Karpas-422 (cell line): ENCODE results near the gene BMPR1A. TPM values are rescaled to one million over a fixed set of nuclear protein-coding genes. Genes with fewer than 3 reads are reported as not detected.

Experiments used
- DNase-seq: peaks from one replicate; pipeline ENCODE4 v3.0.0-alpha.2; 2015
- H2AFZ ChIP-seq: fragments of 200-600 bp; sonication (generic); 2 replicates; pipeline ENCODE4 v1.6.1; 2014; ENCODE audit warnings: antibody characterized with exemption, low read length, mixed read lengths
- H3K27ac ChIP-seq: fragments of 200-600 bp; sonication (generic); 2 replicates; pipeline ENCODE4 v1.5.1; 2014; ENCODE audit warnings: mild to moderate bottlenecking, low read length, moderate library complexity
- H3K27me3 ChIP-seq: fragments of 200-600 bp; sonication (generic); 2 replicates; pipeline ENCODE4 v1.6.1; 2014; ENCODE audit warnings: low read length, mixed read lengths
- H3K36me3 ChIP-seq: fragments of 200-600 bp; sonication (generic); 2 replicates; pipeline ENCODE4 v1.6.1; 2014; ENCODE audit warnings: low read length, mixed read lengths; ENCODE audit not compliant: insufficient read depth
- H3K4me1 ChIP-seq: fragments of 200-600 bp; sonication (generic); 2 replicates; pipeline ENCODE4 v1.6.1; 2014; ENCODE audit warnings: mild to moderate bottlenecking, low read length, mixed read lengths
- H3K4me2 ChIP-seq: fragments of 200-600 bp; sonication (generic); 2 replicates; pipeline ENCODE4 v1.6.1; 2014; ENCODE audit warnings: low read length, low read depth, mild to moderate bottlenecking; ENCODE audit not compliant: poor library complexity, severe bottlenecking
- H3K4me3 ChIP-seq: fragments of 200-600 bp; sonication (generic); 2 replicates; pipeline ENCODE4 v1.5.1; 2014; ENCODE audit warnings: mild to moderate bottlenecking, antibody characterized with exemption, low read length, mixed read lengths
- H3K79me2 ChIP-seq: fragments of 200-600 bp; sonication (generic); 2 replicates; pipeline ENCODE4 v1.6.1; 2014; ENCODE audit warnings: mild to moderate bottlenecking, low read length, mixed read lengths
- H3K9ac ChIP-seq: fragments of 200-600 bp; sonication (generic); 2 replicates; pipeline ENCODE4 v1.6.0; 2014; ENCODE audit warnings: low read length
- H3K9me2 ChIP-seq: fragments of 200-600 bp; sonication (generic), shearing (Covaris generic); replicated peaks from 2 replicates; pipeline ENCODE4 v1.6.0; 2014; ENCODE audit warnings: mild to moderate bottlenecking, low read length, moderate library complexity; ENCODE audit not compliant: insufficient read depth
- H3K9me3 ChIP-seq: fragments of 300-700, 200-600 bp; sonication (generic); 2 replicates; pipeline ENCODE4 v1.6.1; 2014; ENCODE audit warnings: low read length, mixed read lengths
- H4K20me1 ChIP-seq: fragments of 200-600 bp; sonication (generic); 2 replicates; pipeline ENCODE4 v1.6.1; 2014; ENCODE audit warnings: mild to moderate bottlenecking, antibody characterized with exemption, low read length, low read depth; ENCODE audit not compliant: insufficient read depth
- total RNA-seq: library from RNA; depleted of rRNA; stranded (reverse); fragments of >200 nt; shearing (Covaris generic); gene quantifications from 2 replicates; pipeline ENCODE4 v1.2.3, GENCODE V29; 2014; ENCODE audit warnings: low replicate concordance

The BMPR1A gene
- total RNA-seq, 1 experiment from 2014 or later: 2.2 TPM

GRCh38 chr10:86904600-86904999, 148.2 kb downstream of the BMPR1A start:
- no peaks in the 10 kb centered on the region for H3K4me1 ChIP-seq
- H2AFZ ChIP-seq: no peak overlapping the region
- H4K20me1 ChIP-seq: no peaks in the 10 kb centered on the region
- H3K4me3 ChIP-seq: no peak overlapping the region
- H3K27me3 ChIP-seq: no peaks in the 10 kb centered on the region
- H3K79me2 ChIP-seq: no peaks in the 10 kb centered on the region
- H3K36me3 ChIP-seq: no peaks in the 10 kb centered on the region
- no peak overlapping the region for H3K9ac ChIP-seq
- no peaks in the 10 kb centered on the region for H3K9me2 ChIP-seq
- no peaks in the 10 kb centered on the region for H3K9me3 ChIP-seq
- H3K4me2 ChIP-seq: no peak overlapping the region
- DNase-seq: no peak
- no peak overlapping the region for H3K27ac ChIP-seq

DNA sequence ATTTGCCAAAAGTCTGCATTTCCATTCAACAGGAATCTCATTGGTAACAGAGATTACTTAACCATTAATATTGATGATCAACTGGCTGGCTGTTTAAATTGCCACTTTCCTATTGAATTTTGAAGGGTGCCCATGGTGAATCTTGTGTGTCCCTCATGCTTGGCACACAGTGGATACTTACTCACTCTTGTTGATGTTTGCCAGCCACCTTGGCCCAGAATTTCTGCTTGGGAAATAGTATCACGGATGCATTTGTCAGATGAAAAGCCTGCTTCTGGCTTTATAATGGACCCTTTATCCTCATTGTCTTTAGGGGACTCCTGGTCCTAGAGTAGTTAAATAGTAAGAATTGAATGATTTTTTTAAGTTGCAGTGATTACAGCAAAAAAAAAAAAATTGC, 149.0 kb downstream of the BMPR1A start:
- H3K9me2 ChIP-seq: no peaks in the 10 kb centered on the region
- H3K9me3 ChIP-seq: no peaks in the 10 kb centered on the region
- H3K27ac ChIP-seq: no peak overlapping the region
- no peaks in the 10 kb centered on the region for H3K27me3 ChIP-seq
- no peaks in the 10 kb centered on the region for H4K20me1 ChIP-seq
- H3K4me3 ChIP-seq: no peak overlapping the region
- no peak overlapping the region for H3K4me2 ChIP-seq
- H3K36me3 ChIP-seq: no peaks in the 10 kb centered on the region
- no peaks in the 10 kb centered on the region for H3K79me2 ChIP-seq
- H3K9ac ChIP-seq: no peak overlapping the region
- H2AFZ ChIP-seq: no peak overlapping the region
- DNase-seq: no peak
- H3K4me1 ChIP-seq: no peaks in the 10 kb centered on the region

DNA sequence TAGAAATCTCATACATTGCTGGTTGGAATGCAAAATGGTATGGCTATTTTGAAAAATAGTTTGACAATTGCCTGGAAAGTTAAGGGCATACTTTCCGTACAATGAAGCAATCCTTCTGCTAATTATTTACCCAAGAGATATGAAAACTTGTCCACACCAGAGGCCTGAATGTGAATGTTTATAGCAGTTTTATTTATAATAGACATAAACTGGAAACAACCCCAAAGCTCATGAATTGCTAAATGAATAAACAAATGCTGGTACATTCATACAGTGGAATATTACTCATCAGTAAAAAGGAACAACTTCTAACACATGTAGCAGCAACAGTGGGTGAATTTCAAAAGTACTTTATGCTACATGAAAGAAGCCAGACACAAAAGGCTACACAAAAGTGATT, 158.3 kb downstream of the BMPR1A start:
- Histone ChIP-seq H3K9me3 (no peaks in the 10 kb centered on the region), H3K9me2 (no peaks in the 10 kb centered on the region), H3K36me3 (no peaks in the 10 kb centered on the region), H2AFZ (no peak overlapping the region), H3K4me2 (no peak overlapping the region), H3K4me1 (no peaks in the 10 kb centered on the region), H3K9ac (no peak overlapping the region), H3K79me2 (no peaks in the 10 kb centered on the region), H3K4me3 (no peak overlapping the region), H3K27me3 (no peaks in the 10 kb centered on the region), H4K20me1 (no peaks in the 10 kb centered on the region), H3K27ac (no peak overlapping the region)
- DNase-seq: no peak

GRCh38 chr10:86918022-86918471, 161.6 kb downstream of the BMPR1A start:
- DNase-seq: no peak

DNA sequence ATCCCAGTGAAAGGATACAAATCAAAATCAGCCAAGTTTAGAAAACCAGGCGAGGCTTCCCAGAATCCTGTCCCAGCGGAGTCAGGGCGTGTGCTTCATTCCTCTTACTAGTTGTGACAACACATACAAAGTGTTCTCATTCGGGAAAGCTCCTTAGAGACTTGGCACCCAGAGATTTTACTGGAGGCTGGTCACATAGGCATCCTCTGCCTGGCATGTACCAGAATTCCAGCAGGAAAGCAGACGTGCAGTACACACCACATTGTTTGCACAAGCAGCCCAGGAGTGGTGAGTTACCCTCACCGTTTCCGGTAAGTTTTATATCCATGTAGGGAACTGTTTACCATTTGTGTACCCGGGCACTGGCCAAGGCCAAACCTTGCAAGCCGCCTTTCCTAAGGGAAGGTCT, 166.1 kb downstream of the BMPR1A start:
- Histone ChIP-seq H4K20me1 (no peaks in the 10 kb centered on the region), H3K9me3 (no peaks in the 10 kb centered on the region), H3K4me3 (no peak overlapping the region), H3K9me2 (no peaks in the 10 kb centered on the region), H3K79me2 (no peaks in the 10 kb centered on the region), H3K27me3 (no peaks in the 10 kb centered on the region), H3K27ac (no peak overlapping the region), H2AFZ (no peak overlapping the region), H3K4me2 (no peak overlapping the region), H3K9ac (no peak overlapping the region), H3K36me3 (no peaks in the 10 kb centered on the region), H3K4me1 (no peaks in the 10 kb centered on the region)
- DNase-seq: no peak

More at GRCh38 chr10:86918022-86918471, 161.6 kb downstream of the BMPR1A start:
- no peaks in the 10 kb centered on the region for H3K27me3 ChIP-seq
- no peaks in the 10 kb centered on the region for H3K36me3 ChIP-seq
- H4K20me1 ChIP-seq: no peaks in the 10 kb centered on the region
- H3K9me3 ChIP-seq: no peaks in the 10 kb centered on the region
- no peak overlapping the region for H3K4me3 ChIP-seq
- no peaks in the 10 kb centered on the region for H3K4me1 ChIP-seq
- H2AFZ ChIP-seq: no peak overlapping the region
- no peak overlapping the region for H3K27ac ChIP-seq
- no peak overlapping the region for H3K9ac ChIP-seq
- no peaks in the 10 kb centered on the region for H3K9me2 ChIP-seq
- no peaks in the 10 kb centered on the region for H3K79me2 ChIP-seq
- H3K4me2 ChIP-seq: no peak overlapping the region

DNA sequence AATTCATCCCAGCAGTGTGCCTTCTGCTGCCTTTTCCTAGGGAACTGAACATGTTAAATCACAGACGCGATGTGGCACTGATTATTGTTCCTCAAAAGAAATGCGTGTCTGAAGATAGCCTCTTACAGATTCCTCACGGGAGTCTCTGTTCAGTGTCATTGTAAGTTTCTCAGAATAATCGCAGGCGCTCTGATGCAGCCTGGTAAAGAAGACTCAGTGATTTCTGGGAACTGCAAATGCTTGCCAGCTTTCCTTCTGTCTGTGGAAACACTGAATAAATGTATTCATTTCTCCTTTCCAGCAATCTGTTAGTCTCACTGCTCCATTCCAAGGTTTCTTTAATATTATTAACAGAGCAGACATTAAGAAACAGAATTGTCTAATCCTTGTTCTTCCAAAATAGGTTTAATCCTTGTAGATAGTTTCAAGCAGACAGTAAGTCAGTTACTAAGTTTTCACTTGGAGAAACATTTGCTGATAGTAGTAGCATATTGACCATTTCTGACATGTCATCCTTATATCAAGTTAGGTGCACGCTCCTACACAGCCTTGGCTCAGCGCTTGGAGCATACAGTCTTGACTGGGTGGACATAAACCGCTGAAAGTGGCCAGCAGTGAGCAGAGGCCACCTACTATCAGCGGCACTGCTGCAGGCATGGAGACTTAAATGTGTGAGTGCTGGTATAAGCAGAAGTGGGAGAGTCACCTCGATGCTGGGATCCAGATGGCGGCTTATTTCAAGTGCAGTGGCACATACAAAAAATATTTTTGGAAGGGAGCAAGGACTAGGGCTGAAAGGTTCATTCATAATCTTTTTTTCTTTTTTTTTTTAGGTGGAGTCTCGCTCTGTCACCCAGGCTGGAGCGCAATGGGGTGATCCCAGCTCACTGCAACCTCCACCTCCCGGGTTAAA, 173.3 kb downstream of the BMPR1A start:
- H3K27me3 ChIP-seq: no peaks in the 10 kb centered on the region
- no peak overlapping the region for H2AFZ ChIP-seq
- no peak overlapping the region for H3K9ac ChIP-seq
- H3K4me2 ChIP-seq: no peak overlapping the region
- no peaks in the 10 kb centered on the region for H3K9me2 ChIP-seq
- no peaks in the 10 kb centered on the region for H3K4me1 ChIP-seq
- no peaks in the 10 kb centered on the region for H3K9me3 ChIP-seq
- no peaks in the 10 kb centered on the region for H3K36me3 ChIP-seq
- H4K20me1 ChIP-seq: no peaks in the 10 kb centered on the region
- no peaks in the 10 kb centered on the region for H3K79me2 ChIP-seq
- no peak for DNase-seq
- no peak overlapping the region for H3K27ac ChIP-seq
- no peak overlapping the region for H3K4me3 ChIP-seq

DNA sequence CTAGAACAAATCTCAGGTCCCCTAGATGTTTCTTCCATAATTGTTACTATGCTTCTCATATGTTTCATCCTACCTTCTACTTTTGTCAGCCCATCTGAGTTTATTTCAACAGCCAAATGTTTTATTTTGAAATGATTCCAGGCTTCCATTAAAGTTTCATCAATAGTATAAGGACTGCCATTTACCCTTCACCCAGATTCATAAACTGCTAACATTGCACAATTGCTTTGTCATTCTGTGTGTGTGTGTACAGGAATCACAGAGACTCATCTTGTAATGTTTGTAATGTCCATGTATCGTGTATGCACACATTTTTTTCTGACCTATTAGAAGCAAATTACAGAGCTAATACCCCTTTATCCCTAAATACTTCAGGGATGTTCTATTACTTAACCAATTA, 175.5 kb downstream of the BMPR1A start:
- Histone ChIP-seq H3K9ac (no peak overlapping the region), H3K27ac (no peak overlapping the region), H3K27me3 (no peaks in the 10 kb centered on the region), H3K9me3 (no peaks in the 10 kb centered on the region), H3K4me1 (no peaks in the 10 kb centered on the region), H3K4me3 (no peak overlapping the region), H2AFZ (no peak overlapping the region), H3K9me2 (no peaks in the 10 kb centered on the region), H3K4me2 (no peak overlapping the region), H3K36me3 (no peaks in the 10 kb centered on the region), H3K79me2 (no peaks in the 10 kb centered on the region), H4K20me1 (no peaks in the 10 kb centered on the region)
- DNase-seq: no peak

DNA sequence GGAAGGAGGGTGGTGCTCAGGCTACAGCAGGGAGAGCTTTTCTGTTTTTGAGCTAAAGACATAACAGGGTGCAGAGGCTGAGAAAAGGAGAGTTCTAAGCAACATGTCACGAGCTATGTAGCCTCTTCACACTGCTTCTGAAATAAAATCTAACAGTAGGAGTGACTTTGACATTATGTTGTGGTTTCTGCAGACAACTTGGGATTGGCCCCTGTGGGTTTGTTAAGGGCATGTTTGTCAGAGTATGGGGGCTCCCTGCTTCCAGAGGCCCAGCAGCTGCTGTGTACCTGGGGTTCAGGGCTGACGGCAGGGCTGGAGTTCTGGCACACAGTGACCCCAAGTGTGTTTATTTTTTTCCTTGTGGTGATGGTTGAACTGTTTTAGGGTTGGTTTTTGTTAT, 176.3 kb downstream of the BMPR1A start:
- no peaks in the 10 kb centered on the region for H3K79me2 ChIP-seq
- H3K4me1 ChIP-seq: no peaks in the 10 kb centered on the region
- DNase-seq: no peak
- H3K9ac ChIP-seq: no peak overlapping the region
- no peaks in the 10 kb centered on the region for H4K20me1 ChIP-seq
- no peaks in the 10 kb centered on the region for H3K9me3 ChIP-seq
- no peak overlapping the region for H3K27ac ChIP-seq
- no peak overlapping the region for H3K4me3 ChIP-seq
- H3K27me3 ChIP-seq: no peaks in the 10 kb centered on the region
- H3K36me3 ChIP-seq: no peaks in the 10 kb centered on the region
- no peaks in the 10 kb centered on the region for H3K9me2 ChIP-seq
- H2AFZ ChIP-seq: no peak overlapping the region
- H3K4me2 ChIP-seq: no peak overlapping the region
